Brain pericyte (primary cell): Measurements from ENCODE around the gene DEK.
A peak's percentile ranks its signal among the peaks of the same experiment; 100 is the strongest.
"Not testable (repeated sequence)": the region's sequence is repeated elsewhere in the genome, so short reads cannot be mapped to it uniquely, and the experiment has no call there.

Experiments
- DNase-seq: peaks from one replicate; pipeline ENCODE4 v3.0.0-alpha.2; 2012; ENCODE audit warnings: low read depth, low spot score

DEK gene

DNA sequence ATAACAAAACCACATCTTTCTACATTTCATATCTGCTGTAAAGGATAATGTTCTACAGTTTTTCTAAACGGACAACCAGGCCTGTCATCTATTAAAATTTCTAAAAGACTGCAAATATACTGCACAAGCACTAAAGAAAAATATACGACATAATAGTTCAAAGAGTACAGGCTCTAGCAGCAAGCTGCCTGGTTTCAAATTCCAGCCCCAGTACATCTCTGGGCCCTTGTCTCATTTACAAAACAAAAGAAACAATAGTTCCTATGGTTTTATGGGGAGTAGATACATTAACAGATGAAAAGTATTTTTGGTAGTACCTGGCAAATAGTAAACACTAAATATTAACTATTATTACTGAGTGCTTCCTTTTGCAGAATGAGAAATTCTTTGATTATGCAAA lies 24.1 kb downstream of the DEK start:
- no peak for DNase-seq

DNA sequence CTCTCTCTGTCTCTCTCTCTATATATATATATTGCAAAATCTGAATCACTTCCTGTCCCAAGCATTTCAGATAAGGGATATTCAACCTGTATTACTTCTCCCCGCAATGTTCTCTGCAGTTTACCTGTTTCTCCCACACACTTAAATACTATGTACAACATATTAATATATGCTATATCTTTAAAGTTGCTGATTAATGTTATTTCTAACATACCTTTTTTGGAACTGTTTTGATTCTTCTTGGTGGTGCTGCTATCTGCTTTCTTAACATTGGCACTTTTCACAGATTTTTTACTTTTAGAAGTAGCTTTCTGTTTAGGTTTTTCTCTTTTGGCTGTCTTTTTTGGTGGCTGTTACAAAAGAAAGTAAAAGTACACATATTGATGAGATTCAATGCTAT lies 27.2 kb downstream of the DEK start:
- DNase-seq, result no peak

- DNase-seq, result no peak
Measured at GRCh38 chr6:18235524-18235923, 28.8 kb downstream of the DEK start.

DNA sequence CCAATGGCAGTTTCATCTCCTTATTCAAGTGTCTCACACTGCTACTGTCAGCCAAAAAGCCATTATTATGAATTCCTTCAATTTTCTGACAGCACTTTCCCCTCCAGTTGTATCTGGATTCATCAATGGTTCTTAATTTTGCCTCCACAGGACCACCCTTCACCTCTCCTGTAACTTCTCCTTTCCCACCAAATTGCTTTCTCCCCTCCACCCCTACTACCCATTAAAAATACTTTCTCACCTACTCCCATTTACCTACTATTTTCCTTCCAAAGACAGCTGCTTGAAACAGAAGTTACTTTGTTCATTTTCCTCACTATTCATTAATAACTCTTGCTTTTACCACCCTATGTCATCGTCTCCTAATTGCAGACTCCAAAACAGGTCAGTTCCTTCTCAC lies 29.8 kb downstream of the DEK start:
- DNase-seq, result no peak

GRCh38 chr6:18233770-18234169 lies 30.6 kb downstream of the DEK start:
- not testable (repeated sequence) for DNase-seq

- DNase-seq, result not testable (repeated sequence)
Measured at GRCh38 chr6:18231856-18232255, 32.5 kb downstream of the DEK start.

DNA sequence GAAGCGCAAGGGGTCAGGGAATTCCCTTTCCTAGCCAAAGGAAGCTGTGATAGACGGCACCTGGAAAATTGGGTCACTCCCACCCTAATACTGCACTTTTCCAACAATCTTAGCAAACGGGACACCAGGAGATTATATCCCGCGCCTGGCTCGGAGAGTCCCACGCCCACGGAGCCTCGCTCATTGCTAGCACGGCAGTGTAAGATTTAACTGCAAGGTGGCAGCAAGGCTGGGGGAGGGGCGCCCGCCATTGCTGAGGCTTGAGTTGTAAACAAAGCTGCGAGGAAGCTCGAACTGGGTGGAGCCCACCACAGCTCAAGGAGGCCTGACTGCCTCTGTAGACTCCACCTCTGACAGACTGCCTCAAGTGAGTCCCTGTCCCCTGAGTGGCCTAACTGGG lies 35.7 kb downstream of the DEK start:
- DNase-seq, result not testable (repeated sequence)

DNA sequence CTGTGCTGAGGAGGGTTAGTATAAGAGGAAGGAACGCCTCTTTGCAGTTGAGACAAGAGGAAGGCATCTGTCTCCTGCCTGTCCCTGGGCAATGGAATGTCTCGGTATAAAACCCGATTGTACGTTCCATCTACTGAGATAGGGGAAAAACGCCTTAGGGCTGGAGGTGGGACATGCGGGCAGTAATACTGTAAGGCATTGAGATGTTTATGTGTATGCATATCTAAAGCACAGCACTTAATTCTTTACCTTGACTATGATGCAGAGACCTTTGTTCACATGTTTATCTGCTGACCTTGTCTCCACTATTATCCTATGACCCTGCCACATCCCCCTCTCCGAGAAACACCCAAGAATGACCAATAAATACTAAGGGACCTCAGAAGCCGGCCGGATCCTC lies 37.2 kb downstream of the DEK start:
- not testable (repeated sequence) for DNase-seq

DNA sequence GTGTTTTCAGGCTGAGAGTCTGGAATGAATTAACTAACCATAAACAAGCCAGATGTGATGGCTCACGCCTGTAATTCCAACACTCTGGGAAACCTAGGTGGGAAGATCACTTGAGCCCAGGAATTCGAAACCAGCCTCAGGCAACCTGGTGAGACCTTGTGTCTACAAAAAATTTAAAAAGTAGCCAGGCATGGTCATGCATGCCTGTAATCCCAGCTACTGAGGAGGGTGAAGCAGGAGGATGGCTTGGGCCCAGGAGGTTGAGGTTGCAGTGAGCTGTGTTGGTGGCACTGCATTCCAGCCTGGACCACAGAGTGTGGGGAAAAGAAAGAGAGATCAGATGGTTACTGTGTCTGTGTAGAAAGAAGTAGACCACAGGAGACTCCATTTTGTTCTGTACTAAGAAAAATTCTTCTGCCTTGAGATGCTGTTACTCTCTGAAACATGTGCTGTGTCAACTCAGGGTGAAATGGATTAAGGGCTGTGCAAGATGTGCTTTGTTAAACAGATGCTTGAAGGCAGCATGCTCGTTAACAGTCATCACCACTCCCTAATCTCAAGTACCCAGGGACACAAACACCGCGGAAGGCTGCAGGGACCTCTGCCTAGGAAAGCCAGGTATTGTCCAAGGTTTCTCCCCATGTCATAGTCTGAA lies 37.8 kb downstream of the DEK start:
- not testable (repeated sequence) for DNase-seq

- DNase-seq, result no peak
Measured at GRCh38 chr6:18221288-18221615, 43.1 kb downstream of the DEK start.

GRCh38 chr6:18219591-18219990 lies 44.7 kb downstream of the DEK start:
- no peak for DNase-seq

- DNase-seq, result no peak
Measured at GRCh38 chr6:18218233-18218632, 46.1 kb downstream of the DEK start.

- no peak for DNase-seq
Measured at GRCh38 chr6:18216411-18216810, 47.9 kb downstream of the DEK start.

- DNase-seq, result no peak
Measured at GRCh38 chr6:18215436-18215835, 48.9 kb downstream of the DEK start.

- no peak for DNase-seq
Measured at GRCh38 chr6:18214003-18214402, 50.3 kb downstream of the DEK start.

DNA sequence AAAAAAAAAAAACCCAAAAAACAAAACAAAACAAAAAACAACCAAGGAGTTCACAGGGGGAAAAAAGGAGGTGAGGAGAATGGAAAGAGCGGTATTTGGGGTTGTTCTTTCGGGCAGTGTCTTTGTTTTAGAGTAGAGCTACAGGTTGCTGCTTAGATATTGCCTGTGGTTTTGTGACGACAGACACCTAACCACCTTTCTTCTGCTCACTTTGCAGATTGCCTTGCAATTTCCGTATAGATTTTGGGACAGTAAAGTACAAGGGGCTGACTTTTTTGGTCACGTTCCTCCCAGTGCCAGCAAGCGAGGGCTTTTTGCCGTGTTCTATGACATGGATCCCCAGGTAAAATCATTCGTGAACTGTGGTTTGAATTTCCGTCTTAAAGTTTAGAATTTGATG lies 50.9 kb downstream of the DEK start:
- DNase-seq, result no peak

GRCh38 chr6:18212231-18212630 lies 52.1 kb downstream of the DEK start:
- no peak for DNase-seq

GRCh38 chr6:18211338-18211737 lies 53.0 kb downstream of the DEK start:
- no peak for DNase-seq

DNA sequence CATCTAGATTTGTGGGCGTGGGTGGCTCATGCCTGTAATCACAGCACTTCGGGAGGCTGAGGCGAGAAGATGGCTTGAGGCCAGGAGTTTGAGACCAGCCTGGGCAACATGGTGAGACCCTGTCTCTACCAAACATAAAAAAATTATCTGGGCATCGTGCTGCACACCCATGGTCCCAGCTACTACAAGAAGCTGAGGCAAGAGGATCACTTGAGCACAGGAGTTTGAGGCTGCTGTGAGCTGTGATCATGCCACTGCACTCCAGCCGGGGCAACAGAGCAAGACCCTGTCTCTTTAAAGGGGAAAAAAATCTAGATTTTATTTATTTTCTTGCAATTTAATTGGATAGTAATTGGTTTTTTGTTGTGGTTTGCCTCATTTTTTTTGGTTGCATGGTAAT lies 53.6 kb downstream of the DEK start:
- no peak for DNase-seq

DNA sequence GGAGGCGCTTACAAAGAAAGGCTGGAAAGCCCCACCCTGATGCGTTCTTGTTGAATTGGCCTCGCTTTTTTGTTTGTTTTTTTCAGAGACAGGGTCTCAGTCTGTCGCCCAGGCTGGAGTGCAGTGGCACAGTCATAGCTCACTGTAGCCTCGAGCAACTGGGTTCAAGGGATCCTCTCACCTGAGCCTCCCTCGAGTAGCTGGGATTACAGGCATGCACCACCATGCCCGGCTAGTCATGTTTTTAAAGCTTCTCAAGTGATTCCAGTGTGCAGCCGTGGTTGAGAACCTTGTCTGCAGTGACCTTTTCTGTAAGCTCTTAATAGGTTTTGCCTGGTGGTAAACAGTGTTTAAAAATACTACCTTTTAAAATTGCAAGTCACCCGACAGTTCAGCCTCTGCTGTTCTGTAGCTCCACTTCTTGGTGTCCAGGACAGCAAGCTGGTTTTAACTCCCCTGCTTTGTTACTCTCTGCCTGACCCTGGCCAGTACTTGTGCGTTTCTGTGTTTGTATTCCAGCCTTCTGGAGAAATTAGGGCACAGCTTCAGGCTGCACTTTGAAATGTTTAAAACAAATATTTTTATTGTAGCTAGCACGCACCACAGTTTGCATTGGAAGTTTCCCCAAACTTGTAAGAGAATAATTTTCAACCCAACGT lies 54.7 kb downstream of the DEK start:
- DNase-seq, result peak; percentile 40

DNA sequence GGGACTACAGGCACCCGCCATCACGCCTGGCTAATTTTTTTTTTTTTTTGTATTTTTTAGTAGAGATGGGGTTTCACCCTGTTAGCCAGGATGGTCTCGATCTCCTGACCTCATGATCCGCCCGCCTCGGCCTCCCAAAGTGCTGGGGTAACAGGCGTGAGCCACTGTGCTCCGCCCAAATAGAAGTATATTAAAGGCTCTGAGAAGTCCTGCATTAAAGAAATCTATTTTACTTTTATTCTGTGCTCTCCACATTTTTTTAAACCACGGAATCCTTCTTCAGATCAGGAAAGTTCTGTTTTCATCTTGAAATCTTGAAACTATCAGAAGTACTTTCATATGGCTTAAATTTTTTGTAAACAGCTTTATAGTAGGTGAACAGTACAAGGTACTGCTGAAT lies 55.6 kb downstream of the DEK start:
- DNase-seq, result not testable (repeated sequence)

DNA sequence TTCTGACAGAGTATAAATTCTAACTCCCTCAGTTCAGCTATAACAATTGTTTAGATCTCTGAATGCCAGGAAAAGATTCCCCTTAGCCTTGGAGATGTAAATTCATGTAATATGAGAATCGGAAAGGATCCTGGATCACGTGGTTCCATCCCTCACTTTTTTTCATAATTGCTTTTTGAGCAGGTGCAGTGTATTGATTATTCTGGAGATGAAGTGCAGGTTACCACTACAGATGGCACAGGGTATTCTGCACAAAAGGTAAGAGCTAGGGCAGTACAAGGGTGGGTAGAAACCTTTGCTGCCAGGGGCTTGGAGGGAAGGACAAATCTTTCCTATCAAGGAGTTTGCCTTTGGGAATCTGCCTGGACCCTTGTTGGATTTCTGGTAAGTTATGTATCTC lies 56.4 kb downstream of the DEK start:
- no peak for DNase-seq

- DNase-seq, result no peak
Measured at GRCh38 chr6:18207438-18207837, 56.9 kb downstream of the DEK start.

DNA sequence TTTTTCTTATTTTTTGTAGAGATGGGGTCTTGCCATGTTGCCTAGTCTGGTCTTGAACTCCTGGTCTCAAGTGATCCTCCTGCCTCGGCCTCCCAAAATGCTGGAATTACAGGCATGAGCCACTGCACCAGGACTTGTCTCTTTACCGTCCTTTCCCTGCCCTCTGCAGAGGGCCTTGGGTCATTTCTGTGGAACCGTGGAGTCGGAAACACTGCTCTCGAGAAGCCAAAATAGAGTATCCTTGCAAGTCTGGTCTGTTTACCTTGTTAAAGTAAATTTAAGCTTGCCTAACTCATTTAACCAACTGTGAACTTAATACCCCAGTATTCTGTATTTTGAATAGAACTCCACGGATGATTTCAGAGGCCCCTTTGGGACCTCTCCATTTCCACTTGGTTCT lies 57.7 kb downstream of the DEK start:
- DNase-seq, result no peak
